ENCODE data around the gene PRR36.
"Not testable (repeated sequence)": the region's sequence is repeated elsewhere in the genome, so short reads cannot be mapped to it uniquely, and the experiment has no call there.

Gene PRR36

GRCh38 chr19:7920519-7921301, 46.5 kb upstream of the PRR36 start:
- H3K4me3 ChIP-seq (ENCODE audit: control insufficient read depth, low read depth, low read length) = peak overlapping the region; percentile 51
- TF ChIP-seq CTCF (IDR thresholded peaks at IDR 0.05; ENCODE audit: control insufficient read depth, insufficient read depth, low read depth, low read length, missing control alignments) = no peak
- DNase-seq (ENCODE audit: low read depth) = peak; percentile 86

GRCh38 chr19:7919610-7920518, 45.7 kb upstream of the PRR36 start, which contains the start of gene SNAPC2:
Gene SNAPC2 (plus strand): TSS chr19:7920338. CDS start chr19:7920367, 29 bp downstream.
- peak; percentile 66 for DNase-seq (ENCODE audit: low read depth)
- TF ChIP-seq CTCF (IDR thresholded peaks at IDR 0.05; ENCODE audit: control insufficient read depth, insufficient read depth, low read depth, low read length, missing control alignments) = no peak
- peak within 1 kb of the TSS; percentile 51 for H3K4me3 ChIP-seq (ENCODE audit: control insufficient read depth, low read depth, low read length)

GRCh38 chr19:7918615-7919421, 44.6 kb upstream of the PRR36 start:
- H3K4me3 ChIP-seq (ENCODE audit: control insufficient read depth, low read depth, low read length) = no peak overlapping the region
- TF ChIP-seq CTCF (IDR thresholded peaks at IDR 0.05; ENCODE audit: control insufficient read depth, insufficient read depth, low read depth, low read length, missing control alignments) = no peak
- no peak for DNase-seq (ENCODE audit: low read depth)

GRCh38 chr19:7918062-7918614, 43.9 kb upstream of the PRR36 start:
- H3K4me3 ChIP-seq (ENCODE audit: control insufficient read depth, low read depth, low read length) = peak overlapping the region; percentile 43
- DNase-seq (ENCODE audit: low read depth) = not testable (repeated sequence)

- peak overlapping the region; percentile 43 for H3K4me3 ChIP-seq (ENCODE audit: control insufficient read depth, low read depth, low read length)
- DNase-seq (ENCODE audit: low read depth) = no peak
- TF ChIP-seq CTCF (IDR thresholded peaks at IDR 0.05; ENCODE audit: control insufficient read depth, insufficient read depth, low read depth, low read length, missing control alignments) = peak; percentile 65
Observed at GRCh38 chr19:7917267-7918061, 43.3 kb upstream of the PRR36 start.

GRCh38 chr19:7916955-7917266, 42.7 kb upstream of the PRR36 start:
- no peak for TF ChIP-seq CTCF (IDR thresholded peaks at IDR 0.05; ENCODE audit: control insufficient read depth, insufficient read depth, low read depth, low read length, missing control alignments)
- no peak for DNase-seq (ENCODE audit: low read depth)
- H3K4me3 ChIP-seq (ENCODE audit: control insufficient read depth, low read depth, low read length) = peak overlapping the region; percentile 43

Measured in AG09309 (cell line).